Measurements from ENCODE around the gene PTPRG. TPM values are rescaled to one million over a fixed set of nuclear protein-coding genes. Genes with fewer than 3 reads are reported as not detected.

PTPRG gene
- total and polyA plus RNA-seq, 2 experiments from 2014 or later, result 11.5 to 39.6 TPM

DNA sequence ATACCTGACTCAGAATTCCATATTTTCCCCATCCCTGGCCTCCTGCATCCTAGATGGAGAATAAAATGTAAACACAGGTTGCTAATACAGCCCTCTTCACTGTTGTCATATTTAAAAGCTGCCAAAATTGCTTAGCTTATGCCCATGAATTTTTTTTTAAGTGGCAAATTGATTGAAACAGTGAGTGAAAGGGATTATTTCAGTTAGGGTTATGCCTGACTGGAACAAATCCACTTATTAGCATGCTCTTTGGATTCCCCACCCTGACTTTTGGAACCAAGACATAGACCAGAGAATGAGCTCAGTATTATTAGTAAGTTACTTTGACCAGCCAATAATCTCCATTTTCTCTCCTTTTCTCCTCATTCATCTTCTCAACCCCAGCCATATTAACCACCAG lies 567.3 kb downstream of the PTPRG start:
- no peak for DNase-seq
- no peaks in the 10 kb centered on the region for H3F3A ChIP-seq (ENCODE audit: insufficient read depth)
- H3K79me2 ChIP-seq (ENCODE audit: insufficient read depth), result no peaks in the 10 kb centered on the region
- H3K27ac ChIP-seq, result no peak overlapping the region
- TF ChIP-seq EZH2 (IDR thresholded peaks at IDR 0.05; ENCODE audit: insufficient read depth, poor library complexity, severe bottlenecking) (no peak), EZH2phosphoT487 (IDR thresholded peaks at IDR 0.05; ENCODE audit: insufficient read depth, low read depth) (no peak)
- no peaks in the 10 kb centered on the region for H4K20me1 ChIP-seq (ENCODE audit: insufficient read depth)
- no peaks in the 10 kb centered on the region for H3K4me1 ChIP-seq (ENCODE audit: insufficient read depth)
- no peak overlapping the region for H3K4me3 ChIP-seq
- in situ Hi-C loops (cut with MboI), result no loop called here
- H3K36me3 ChIP-seq (ENCODE audit: low read depth), result no peaks in the 10 kb centered on the region
- H3K4me2 ChIP-seq (ENCODE audit: unreplicated experiment), result peak overlapping the region; percentile 19
- no peaks in the 10 kb centered on the region for H3K27me3 ChIP-seq (replicated peaks; ENCODE audit: insufficient read depth)
- H3K9me2 ChIP-seq (ENCODE audit: insufficient read depth), result no peaks in the 10 kb centered on the region
- H3K9ac ChIP-seq, result no peak overlapping the region
- H2AFZ ChIP-seq, result no peak overlapping the region
- no peaks in the 10 kb centered on the region for H3K9me3 ChIP-seq (ENCODE audit: low read depth)

DNA sequence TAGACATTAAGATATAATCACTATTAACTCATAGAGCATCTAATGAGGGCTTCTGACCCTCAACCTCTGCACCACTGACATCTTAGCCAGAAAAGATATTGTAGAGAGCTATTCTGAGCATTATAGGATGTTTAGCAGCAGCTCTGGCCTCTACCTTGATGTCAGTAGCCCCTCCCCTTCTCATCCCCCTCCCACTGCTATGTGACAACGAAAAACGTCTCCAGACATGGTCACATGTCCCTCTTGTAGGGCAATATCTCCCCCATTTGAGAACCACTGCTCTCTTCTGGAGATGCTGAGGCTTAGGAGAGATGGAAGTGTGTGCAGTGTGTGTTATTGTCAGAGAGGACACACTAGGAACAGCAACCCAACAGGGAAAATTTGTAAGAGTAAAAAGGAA lies 569.7 kb downstream of the PTPRG start:
- Histone ChIP-seq H3K4me2 (ENCODE audit: unreplicated experiment) (no peak overlapping the region), H3K4me3 (no peak overlapping the region), H3K27me3 (replicated peaks; ENCODE audit: insufficient read depth) (no peaks in the 10 kb centered on the region), H3K4me1 (ENCODE audit: insufficient read depth) (peaks cover 8% of the 10 kb centered on the region), H3K9me3 (ENCODE audit: low read depth) (no peaks in the 10 kb centered on the region), H3K27ac (no peak overlapping the region), H3F3A (ENCODE audit: insufficient read depth) (no peaks in the 10 kb centered on the region), H3K9ac (no peak overlapping the region), H4K20me1 (ENCODE audit: insufficient read depth) (no peaks in the 10 kb centered on the region), H3K79me2 (ENCODE audit: insufficient read depth) (no peaks in the 10 kb centered on the region), H3K36me3 (ENCODE audit: low read depth) (no peaks in the 10 kb centered on the region), H3K9me2 (ENCODE audit: insufficient read depth) (no peaks in the 10 kb centered on the region), H2AFZ (no peak overlapping the region)
- in situ Hi-C loops (cut with MboI), result no loop called here
- no peak for DNase-seq
- 45 to 67% methylated on average over 2 of the region's 2 CpGs for WGBS, 2 experiments (ENCODE audit: low coverage in 1 of 2, low lambda C conversion rate in 2 of 2, missing lambda C conversion rate in 2 of 2)
- TF ChIP-seq EZH2phosphoT487 (IDR thresholded peaks at IDR 0.05; ENCODE audit: insufficient read depth, low read depth), result no peak
- no peak for TF ChIP-seq EZH2 (IDR thresholded peaks at IDR 0.05; ENCODE audit: insufficient read depth, poor library complexity, severe bottlenecking)

DNA sequence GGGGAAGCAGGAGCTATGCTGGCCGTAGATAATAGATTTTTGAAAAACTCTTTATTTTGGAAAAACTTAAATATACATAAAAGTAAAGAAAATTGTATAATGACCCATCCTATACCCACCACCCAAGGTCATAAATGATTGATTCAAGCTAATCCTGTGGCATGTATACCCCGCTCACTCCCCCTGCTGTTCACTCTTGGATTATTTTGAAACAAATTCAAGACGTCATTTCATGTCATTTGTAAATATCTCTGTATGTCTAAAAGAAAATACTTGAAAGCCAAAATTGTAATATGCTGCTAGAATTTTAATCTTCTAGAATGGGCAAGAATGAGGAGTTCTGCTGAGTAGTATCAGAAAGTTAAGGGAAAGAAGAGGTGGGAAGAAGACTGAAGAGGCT lies 570.2 kb downstream of the PTPRG start:
- TF ChIP-seq EZH2phosphoT487 (IDR thresholded peaks at IDR 0.05; ENCODE audit: insufficient read depth, low read depth), result no peak
- no peak for TF ChIP-seq EZH2 (IDR thresholded peaks at IDR 0.05; ENCODE audit: insufficient read depth, poor library complexity, severe bottlenecking)
- H2AFZ ChIP-seq, result no peak overlapping the region
- 64 to 67% methylated on average over 3 of the region's 3 CpGs for WGBS, 2 experiments (ENCODE audit: low coverage in 1 of 2, low lambda C conversion rate in 2 of 2, missing lambda C conversion rate in 2 of 2)
- no peak overlapping the region for H3K9ac ChIP-seq
- H3K9me3 ChIP-seq (ENCODE audit: low read depth), result no peaks in the 10 kb centered on the region
- peaks cover 8% of the 10 kb centered on the region for H3K4me1 ChIP-seq (ENCODE audit: insufficient read depth)
- no peaks in the 10 kb centered on the region for H3K36me3 ChIP-seq (ENCODE audit: low read depth)
- no peaks in the 10 kb centered on the region for H3K9me2 ChIP-seq (ENCODE audit: insufficient read depth)
- DNase-seq, result peak; percentile 15
- H3F3A ChIP-seq (ENCODE audit: insufficient read depth), result no peaks in the 10 kb centered on the region
- no peaks in the 10 kb centered on the region for H4K20me1 ChIP-seq (ENCODE audit: insufficient read depth)
- no peak overlapping the region for H3K27ac ChIP-seq
- H3K27me3 ChIP-seq (replicated peaks; ENCODE audit: insufficient read depth), result no peaks in the 10 kb centered on the region
- no peak overlapping the region for H3K4me3 ChIP-seq
- no peak overlapping the region for H3K4me2 ChIP-seq (ENCODE audit: unreplicated experiment)
- no peaks in the 10 kb centered on the region for H3K79me2 ChIP-seq (ENCODE audit: insufficient read depth)
- in situ Hi-C loops (cut with MboI), result no loop called here

DNA sequence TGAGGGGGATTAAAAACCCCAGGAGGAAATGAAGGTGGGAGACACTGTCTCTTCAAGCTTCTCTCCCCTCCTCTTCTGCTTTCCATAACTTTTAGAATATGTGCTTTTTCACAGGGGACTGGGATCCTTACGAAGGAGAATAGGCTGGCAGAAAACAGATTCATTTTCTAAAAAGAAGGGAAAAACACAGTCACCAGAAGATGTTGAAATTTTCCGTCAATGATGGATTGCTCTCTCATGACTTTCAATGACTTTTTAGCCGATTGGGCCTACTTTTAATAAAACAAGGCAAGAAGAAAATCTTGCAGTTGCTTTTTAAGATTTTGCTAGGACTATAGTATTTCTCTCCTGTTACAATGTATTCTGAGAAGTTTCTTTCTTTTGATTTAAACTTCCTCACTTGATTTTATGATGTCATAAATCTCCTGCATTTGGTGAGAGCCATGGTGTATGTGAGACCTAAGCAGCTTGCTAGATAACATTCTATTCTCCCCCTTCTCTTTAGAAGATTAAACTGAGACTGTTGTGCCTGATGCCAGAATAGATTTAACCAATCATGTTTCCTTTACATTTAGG lies 570.7 kb downstream of the PTPRG start:
- H3K4me3 ChIP-seq, result no peak overlapping the region
- H3K9me3 ChIP-seq (ENCODE audit: low read depth), result no peaks in the 10 kb centered on the region
- TF ChIP-seq EZH2phosphoT487 (IDR thresholded peaks at IDR 0.05; ENCODE audit: insufficient read depth, low read depth), result no peak
- TF ChIP-seq EZH2 (IDR thresholded peaks at IDR 0.05; ENCODE audit: insufficient read depth, poor library complexity, severe bottlenecking), result no peak
- H3K4me2 ChIP-seq (ENCODE audit: unreplicated experiment), result no peak overlapping the region
- no peak overlapping the region for H3K27ac ChIP-seq
- H3K27me3 ChIP-seq (replicated peaks; ENCODE audit: insufficient read depth), result no peaks in the 10 kb centered on the region
- no peaks in the 10 kb centered on the region for H4K20me1 ChIP-seq (ENCODE audit: insufficient read depth)
- in situ Hi-C loops (cut with MboI), result no loop called here
- H3K9ac ChIP-seq, result no peak overlapping the region
- 45 to 48% methylated on average over 3 of the region's 3 CpGs for WGBS, 2 experiments (ENCODE audit: low coverage in 1 of 2, low lambda C conversion rate in 2 of 2, missing lambda C conversion rate in 2 of 2)
- no peak for DNase-seq
- H2AFZ ChIP-seq, result no peak overlapping the region
- H3F3A ChIP-seq (ENCODE audit: insufficient read depth), result no peaks in the 10 kb centered on the region
- peaks cover 8% of the 10 kb centered on the region for H3K4me1 ChIP-seq (ENCODE audit: insufficient read depth)
- no peaks in the 10 kb centered on the region for H3K36me3 ChIP-seq (ENCODE audit: low read depth)
- H3K79me2 ChIP-seq (ENCODE audit: insufficient read depth), result no peaks in the 10 kb centered on the region
- H3K9me2 ChIP-seq (ENCODE audit: insufficient read depth), result no peaks in the 10 kb centered on the region

DNA sequence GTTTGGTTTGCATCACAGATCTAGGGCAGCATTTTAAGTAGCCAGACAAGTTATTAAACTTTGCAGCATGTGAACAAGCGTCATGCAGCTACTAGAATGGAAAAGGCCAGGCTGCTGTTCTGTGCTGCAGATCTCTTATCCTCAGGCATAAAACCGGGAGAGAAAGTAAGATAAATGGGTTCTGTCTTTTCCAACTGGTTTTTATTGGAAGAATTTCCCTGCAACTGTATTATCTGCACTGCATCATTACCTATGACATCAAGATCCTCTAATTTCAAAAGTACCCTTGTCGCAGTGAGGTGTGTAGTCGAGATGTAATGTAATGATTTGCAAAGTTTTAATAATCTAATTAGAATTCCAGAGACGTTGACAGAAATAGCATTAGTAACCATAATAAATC lies 571.6 kb downstream of the PTPRG start:
- H3K4me1 ChIP-seq (ENCODE audit: insufficient read depth), result peaks cover 8% of the 10 kb centered on the region
- no peak overlapping the region for H3K27ac ChIP-seq
- H3K79me2 ChIP-seq (ENCODE audit: insufficient read depth), result no peaks in the 10 kb centered on the region
- TF ChIP-seq EZH2phosphoT487 (IDR thresholded peaks at IDR 0.05; ENCODE audit: insufficient read depth, low read depth) (no peak), EZH2 (IDR thresholded peaks at IDR 0.05; ENCODE audit: insufficient read depth, poor library complexity, severe bottlenecking) (no peak)
- WGBS, 2 experiments (ENCODE audit: low coverage in 1 of 2, low lambda C conversion rate in 2 of 2, missing lambda C conversion rate in 2 of 2), result 87 to 91% methylated on average over 5 of the region's 5 CpGs
- no peaks in the 10 kb centered on the region for H3K36me3 ChIP-seq (ENCODE audit: low read depth)
- no peak overlapping the region for H2AFZ ChIP-seq
- H3K27me3 ChIP-seq (replicated peaks; ENCODE audit: insufficient read depth), result no peaks in the 10 kb centered on the region
- no peaks in the 10 kb centered on the region for H3K9me2 ChIP-seq (ENCODE audit: insufficient read depth)
- H3F3A ChIP-seq (ENCODE audit: insufficient read depth), result no peaks in the 10 kb centered on the region
- H3K9ac ChIP-seq, result no peak overlapping the region
- in situ Hi-C loops (cut with MboI), result no loop called here
- H3K9me3 ChIP-seq (ENCODE audit: low read depth), result no peaks in the 10 kb centered on the region
- H3K4me3 ChIP-seq, result no peak overlapping the region
- no peak for DNase-seq
- H3K4me2 ChIP-seq (ENCODE audit: unreplicated experiment), result no peak overlapping the region
- no peaks in the 10 kb centered on the region for H4K20me1 ChIP-seq (ENCODE audit: insufficient read depth)

Data from GM23248 (cell line).